ENCODE results near the gene PIM1. TPM values are rescaled to one million over a fixed set of nuclear protein-coding genes. Genes with fewer than 3 reads are reported as not detected.

Gene PIM1
- total and polyA plus RNA-seq, 9 of the 15 experiments (the other 6 are each of a cell fraction or from before 2014, with no cell fraction given), result 19.0 to 789 (median 212) TPM

DNA sequence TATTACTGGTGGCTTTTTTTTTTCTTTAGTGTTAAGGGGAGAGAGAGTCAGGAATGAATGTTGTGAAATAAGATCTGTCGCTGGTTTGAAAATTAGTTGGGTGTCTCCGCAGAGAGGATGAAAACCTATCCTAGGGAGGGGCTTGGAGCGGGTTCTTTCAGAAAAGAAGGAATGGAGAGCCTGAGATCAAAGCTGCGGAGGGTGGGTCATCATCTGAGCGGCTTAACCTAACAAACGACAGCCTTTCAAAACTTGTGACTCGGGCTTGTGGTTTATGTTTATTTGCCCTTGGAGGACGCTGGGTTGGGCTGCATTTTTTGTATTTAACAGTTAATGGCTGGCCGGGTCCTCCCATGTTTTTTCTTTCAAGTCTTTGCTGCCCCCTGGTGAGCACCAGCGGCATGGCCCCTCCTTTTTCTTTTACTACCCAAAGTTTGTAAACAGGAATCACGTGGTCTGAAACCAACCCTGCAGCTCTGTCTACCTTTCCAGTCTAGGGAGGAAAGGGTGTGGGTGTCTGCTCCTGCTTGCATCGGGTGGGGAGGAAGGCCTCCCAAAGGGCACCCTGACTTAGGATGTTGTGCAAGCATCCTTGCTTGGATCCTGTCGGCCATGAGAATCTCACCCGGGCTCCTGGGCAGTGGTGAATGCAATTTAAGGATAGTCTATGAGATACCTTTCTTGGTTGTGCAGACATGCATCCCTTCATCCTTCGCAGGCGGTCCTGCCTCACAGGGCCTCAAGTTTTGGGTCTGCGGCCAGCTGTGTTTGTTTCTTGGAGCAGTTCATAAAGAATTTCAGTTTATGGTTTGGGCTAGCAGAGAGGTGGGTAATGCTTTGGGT, 2.2 kb downstream of the PIM1 start (continued):
- TF ChIP-seq, protein P1, sequence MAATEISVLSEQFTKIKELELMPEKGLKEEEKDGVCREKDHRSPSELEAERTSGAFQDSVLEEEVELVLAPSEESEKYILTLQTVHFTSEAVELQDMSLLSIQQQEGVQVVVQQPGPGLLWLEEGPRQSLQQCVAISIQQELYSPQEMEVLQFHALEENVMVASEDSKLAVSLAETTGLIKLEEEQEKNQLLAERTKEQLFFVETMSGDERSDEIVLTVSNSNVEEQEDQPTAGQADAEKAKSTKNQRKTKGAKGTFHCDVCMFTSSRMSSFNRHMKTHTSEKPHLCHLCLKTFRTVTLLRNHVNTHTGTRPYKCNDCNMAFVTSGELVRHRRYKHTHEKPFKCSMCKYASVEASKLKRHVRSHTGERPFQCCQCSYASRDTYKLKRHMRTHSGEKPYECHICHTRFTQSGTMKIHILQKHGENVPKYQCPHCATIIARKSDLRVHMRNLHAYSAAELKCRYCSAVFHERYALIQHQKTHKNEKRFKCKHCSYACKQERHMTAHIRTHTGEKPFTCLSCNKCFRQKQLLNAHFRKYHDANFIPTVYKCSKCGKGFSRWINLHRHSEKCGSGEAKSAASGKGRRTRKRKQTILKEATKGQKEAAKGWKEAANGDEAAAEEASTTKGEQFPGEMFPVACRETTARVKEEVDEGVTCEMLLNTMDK (IDR thresholded peaks at IDR 0.05; ENCODE audit: borderline replicate concordance, insufficient read depth, low read depth, low read length, poor library complexity, severe bottlenecking), result peak; percentile 57
- TF ChIP-seq BRF2 (IDR thresholded peaks at IDR 0.05; ENCODE audit: borderline replicate concordance, insufficient read depth, insufficient read length), result no peak
- TF ChIP-seq C11orf30 (IDR thresholded peaks at IDR 0.05; ENCODE audit: low read depth), result no peak
- peak; percentile 87 for TF ChIP-seq MTA3 (IDR thresholded peaks at IDR 0.05; ENCODE audit: borderline replicate concordance)
- no peak for TF ChIP-seq ZC3H4 (CRISPR knock-in tag; IDR thresholded peaks at IDR 0.05; ENCODE audit: borderline replicate concordance)
- peak; percentile 92 for TF ChIP-seq BRD9 (IDR thresholded peaks at IDR 0.05; ENCODE audit: low read depth, partially characterized antibody)
- peak in 1 of 2 experiments; percentile 61; a peak in 1 of 4 replicates for TF ChIP-seq KDM4B (IDR thresholded peaks at IDR 0.05; ENCODE audit: borderline replicate concordance in 2 of 2, low read depth in 1 of 2)
- TF ChIP-seq XRCC4 (IDR thresholded peaks at IDR 0.05; ENCODE audit: extremely low read depth, insufficient read depth, insufficient read length), result no peak
- peak; percentile 61 for TF ChIP-seq SP1 (CRISPR knock-in tag; IDR thresholded peaks at IDR 0.05)
- TF ChIP-seq OTX1 (CRISPR knock-in tag; IDR thresholded peaks at IDR 0.05), result peak; percentile 37; the same call in 1 of the 2 replicates
- no peak for TF ChIP-seq EWSR1 (IDR thresholded peaks at IDR 0.05; ENCODE audit: borderline replicate concordance, low read depth, partially characterized antibody)
- TF ChIP-seq TRIM24 (IDR thresholded peaks at IDR 0.05), result no peak
- TF ChIP-seq, protein P2, sequence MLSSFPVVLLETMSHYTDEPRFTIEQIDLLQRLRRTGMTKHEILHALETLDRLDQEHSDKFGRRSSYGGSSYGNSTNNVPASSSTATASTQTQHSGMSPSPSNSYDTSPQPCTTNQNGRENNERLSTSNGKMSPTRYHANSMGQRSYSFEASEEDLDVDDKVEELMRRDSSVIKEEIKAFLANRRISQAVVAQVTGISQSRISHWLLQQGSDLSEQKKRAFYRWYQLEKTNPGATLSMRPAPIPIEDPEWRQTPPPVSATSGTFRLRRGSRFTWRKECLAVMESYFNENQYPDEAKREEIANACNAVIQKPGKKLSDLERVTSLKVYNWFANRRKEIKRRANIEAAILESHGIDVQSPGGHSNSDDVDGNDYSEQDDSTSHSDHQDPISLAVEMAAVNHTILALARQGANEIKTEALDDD (IDR thresholded peaks at IDR 0.05), result peak; percentile 76
- TF ChIP-seq NR4A1 (CRISPR knock-in tag; IDR thresholded peaks at IDR 0.05), result no peak
- TF ChIP-seq NR4A1 (tag; IDR thresholded peaks at IDR 0.05), result no peak
- TF ChIP-seq, protein P3, sequence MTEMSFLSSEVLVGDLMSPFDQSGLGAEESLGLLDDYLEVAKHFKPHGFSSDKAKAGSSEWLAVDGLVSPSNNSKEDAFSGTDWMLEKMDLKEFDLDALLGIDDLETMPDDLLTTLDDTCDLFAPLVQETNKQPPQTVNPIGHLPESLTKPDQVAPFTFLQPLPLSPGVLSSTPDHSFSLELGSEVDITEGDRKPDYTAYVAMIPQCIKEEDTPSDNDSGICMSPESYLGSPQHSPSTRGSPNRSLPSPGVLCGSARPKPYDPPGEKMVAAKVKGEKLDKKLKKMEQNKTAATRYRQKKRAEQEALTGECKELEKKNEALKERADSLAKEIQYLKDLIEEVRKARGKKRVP (CRISPR knock-in tag; IDR thresholded peaks at IDR 0.05), result peak; percentile 35
- TF ChIP-seq ZBTB5 (IDR thresholded peaks at IDR 0.05), result no peak
- 0 out of 2 replicates have a peak, but pooled peaks have one; percentile 23 for TF ChIP-seq ZNF449 (CRISPR knock-in tag; IDR thresholded peaks at IDR 0.05)
